Spleen (tissue), 7 donors: Measurements from ENCODE around the gene MALSU1.

Experiments used
- CTCF ChIP-seq, 11 experiments: fragments of 200-600 bp in 7 of 11; fragments of 450-650 bp in 4 of 11; sonication (generic) in 4 of 11; IDR thresholded peaks in 8 of 11; conservative IDR thresholded peaks in 3 of 11; 1 replicate in 7 of 11; 2 replicates in 4 of 11; pipeline versions ENCODE4 v1.4.0 to v1.8.0; 2016 to 2021; ENCODE audit warnings: antibody characterized with exemption in 11 of 11, inconsistent platforms in 4 of 11, mild to moderate bottlenecking in 1 of 11
- POLR2A ChIP-seq, 3 donors: fragments of 450-650 bp; IDR thresholded peaks; one replicate each; pipeline ENCODE4 v1.5.1; 2017; ENCODE audit warnings: antibody characterized with exemption in 3 of 3, mild to moderate bottlenecking in 1 of 3
- donor health status: DM: no; HTN: no; CAD: no; lungs with moderate emphysema.
- donor health status: DM: no; HTN: no; CAD: no.
- donor health status: DM: no; HTN: no; CAD: no.

GRCh38 chr7:23306936-23307521, 7.9 kb downstream of the MALSU1 start:
- TF ChIP-seq POLR2A (IDR thresholded peaks at IDR 0.05) (no peak), CTCF (IDR thresholded peaks at IDR 0.05 in 8 of 11, conservative IDR thresholded peaks at IDR 0.05 in 3 of 11) (no peak)
